Adrenal gland (tissue), 5 donors: ENCODE results near the gene PPP2R5C.

ENCODE experiments used
- POLR2A ChIP-seq, 2 donors: fragments of 450-650 bp; IDR thresholded peaks; one replicate each; pipeline ENCODE4 v1.6.1; 2017; ENCODE audit warnings: antibody characterized with exemption in 2 of 2, mild to moderate bottlenecking in 2 of 2, moderate library complexity in 1 of 2
- TF ChIP-seq, protein P1 (sequence below), 6 experiments: fragments of 450-650 bp in 4 of 6; fragments of 200-600 bp in 2 of 6; sonication (generic) in 1 of 6; IDR thresholded peaks; 1 replicate in 5 of 6; 2 replicates in 1 of 6; pipeline versions ENCODE4 v1.5.1 to v1.8.0; 2016 to 2021; ENCODE audit warnings: antibody characterized with exemption in 6 of 6, mild to moderate bottlenecking in 2 of 6, moderate library complexity in 1 of 6
- donor health status: DM: no; HTN: no; CAD: no.

DNA sequence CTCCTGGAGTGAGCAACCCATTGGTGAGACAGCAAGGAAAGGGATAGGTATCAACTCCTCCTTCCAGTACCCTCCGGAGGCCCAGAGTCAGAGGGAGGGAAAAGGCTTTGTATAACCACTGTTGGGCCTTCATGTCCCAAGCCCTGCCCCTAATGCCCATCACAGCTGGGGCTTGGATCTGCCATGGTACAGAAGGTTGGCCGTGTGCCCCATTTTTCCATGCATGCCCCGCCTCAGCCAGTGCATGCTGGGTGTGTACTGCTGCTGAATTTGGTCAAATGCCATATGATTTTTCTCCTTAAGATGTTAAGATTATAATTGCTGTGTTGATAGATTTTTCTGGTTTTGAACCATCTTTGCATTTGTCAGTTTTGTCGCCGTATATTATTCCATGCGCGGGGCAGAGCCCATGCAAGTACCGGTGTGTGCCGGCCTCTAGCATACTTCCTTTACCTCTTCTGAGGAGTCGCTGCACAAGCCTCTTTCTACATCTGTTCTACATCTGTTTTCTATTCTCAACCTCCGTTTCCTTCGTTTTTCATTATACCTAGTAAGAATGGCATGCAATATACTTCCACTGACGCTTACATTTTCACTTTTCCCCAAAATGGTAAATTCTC is 26.6 kb downstream of the PPP2R5C start:
- TF ChIP-seq, protein P1, sequence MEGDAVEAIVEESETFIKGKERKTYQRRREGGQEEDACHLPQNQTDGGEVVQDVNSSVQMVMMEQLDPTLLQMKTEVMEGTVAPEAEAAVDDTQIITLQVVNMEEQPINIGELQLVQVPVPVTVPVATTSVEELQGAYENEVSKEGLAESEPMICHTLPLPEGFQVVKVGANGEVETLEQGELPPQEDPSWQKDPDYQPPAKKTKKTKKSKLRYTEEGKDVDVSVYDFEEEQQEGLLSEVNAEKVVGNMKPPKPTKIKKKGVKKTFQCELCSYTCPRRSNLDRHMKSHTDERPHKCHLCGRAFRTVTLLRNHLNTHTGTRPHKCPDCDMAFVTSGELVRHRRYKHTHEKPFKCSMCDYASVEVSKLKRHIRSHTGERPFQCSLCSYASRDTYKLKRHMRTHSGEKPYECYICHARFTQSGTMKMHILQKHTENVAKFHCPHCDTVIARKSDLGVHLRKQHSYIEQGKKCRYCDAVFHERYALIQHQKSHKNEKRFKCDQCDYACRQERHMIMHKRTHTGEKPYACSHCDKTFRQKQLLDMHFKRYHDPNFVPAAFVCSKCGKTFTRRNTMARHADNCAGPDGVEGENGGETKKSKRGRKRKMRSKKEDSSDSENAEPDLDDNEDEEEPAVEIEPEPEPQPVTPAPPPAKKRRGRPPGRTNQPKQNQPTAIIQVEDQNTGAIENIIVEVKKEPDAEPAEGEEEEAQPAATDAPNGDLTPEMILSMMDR (IDR thresholded peaks at IDR 0.05) = no peak
- no peak for TF ChIP-seq POLR2A (IDR thresholded peaks at IDR 0.05)
